Neural cell (in vitro differentiated cells): ENCODE results near the gene LRRC18.

Experiments used
- CTCF ChIP-seq: fragments of 450-650 bp; IDR thresholded peaks from 2 replicates; pipeline ENCODE4 v1.5.1; 2014; ENCODE audit warnings: antibody characterized with exemption, mild to moderate bottlenecking, moderate library complexity; ENCODE audit not compliant: poor library complexity, severe bottlenecking
- EP300 ChIP-seq: fragments of 450-650 bp; conservative IDR thresholded peaks from 2 replicates; pipeline ENCODE4 v1.6.1; 2014; ENCODE audit warnings: antibody characterized with exemption, mild to moderate bottlenecking, moderate library complexity; ENCODE audit not compliant: poor library complexity, severe bottlenecking
- EZH2 ChIP-seq: fragments of 200-600, 300-800 bp; shearing (Covaris generic), sonication (generic); IDR thresholded peaks from 2 replicates; pipeline ENCODE4 v1.6.1; 2014; ENCODE audit warnings: antibody characterized with exemption, low read length, borderline replicate concordance, mild to moderate bottlenecking; ENCODE audit not compliant: insufficient read depth, poor library complexity, severe bottlenecking
- MXI1 ChIP-seq: fragments of 450-650 bp; conservative IDR thresholded peaks from 2 replicates; pipeline ENCODE4 v1.6.1; 2014; ENCODE audit warnings: antibody characterized with exemption, mild to moderate bottlenecking; ENCODE audit not compliant: poor library complexity, severe bottlenecking
- POLR2AphosphoS5 ChIP-seq: IDR thresholded peaks from 2 replicates; pipeline ENCODE4 v1.6.1; 2012
- RAD21 ChIP-seq: fragments of 450-650 bp; conservative IDR thresholded peaks from 2 replicates; pipeline ENCODE4 v1.6.1; 2014; ENCODE audit warnings: antibody characterized with exemption, mild to moderate bottlenecking, moderate library complexity
- REST ChIP-seq: IDR thresholded peaks from 2 replicates; pipeline ENCODE4 v1.6.1; 2012; ENCODE audit warnings: borderline replicate concordance
- TAF1 ChIP-seq: IDR thresholded peaks from 2 replicates; pipeline ENCODE4 v1.6.1; 2012; ENCODE audit warnings: low read depth

- TF ChIP-seq REST (no peak), CTCF (no peak), TAF1 (no peak), MXI1 (no peak), RAD21 (no peak), EZH2 (no peak), POLR2AphosphoS5 (no peak), EP300 (no peak)
Measured at GRCh38 chr10:48948470-48949037, 8.9 kb upstream of the LRRC18 start.
